Stimulated activated CD8-positive, alpha-beta memory T cell treated with anti-CD3 and anti-CD28 coated beads, Interleukin-15, amount 100 ng/mL, for 48 hours (primary cell): ENCODE results near the gene IMP4.

Experiments
- DNase-seq, 2 donors: peaks; one replicate each; pipeline ENCODE4 v3.0.0-alpha.2; 2020; ENCODE audit warnings: low read depth in 2 of 2

Gene IMP4

DNA sequence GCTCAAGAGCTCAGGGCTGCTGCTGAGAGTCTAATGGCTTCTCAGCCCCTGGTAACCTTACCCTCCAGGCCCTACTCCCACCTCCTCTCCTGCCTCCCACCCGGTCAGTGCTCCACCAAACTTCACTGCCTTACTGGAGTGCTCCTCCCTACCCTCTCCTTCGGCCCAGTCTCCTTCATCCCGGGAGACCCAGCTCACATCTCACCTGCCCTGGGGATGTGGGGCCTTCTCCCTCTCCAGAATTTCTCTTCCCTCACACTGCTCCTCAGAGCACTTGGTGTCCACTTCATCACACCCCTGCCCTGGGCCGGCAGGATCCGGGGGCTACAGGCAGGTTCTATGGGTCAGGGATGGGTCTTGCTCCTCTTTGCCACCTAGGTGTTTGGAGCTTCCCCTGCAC is 34.8 kb downstream of the IMP4 start:
- DNase-seq, result no peak

DNA sequence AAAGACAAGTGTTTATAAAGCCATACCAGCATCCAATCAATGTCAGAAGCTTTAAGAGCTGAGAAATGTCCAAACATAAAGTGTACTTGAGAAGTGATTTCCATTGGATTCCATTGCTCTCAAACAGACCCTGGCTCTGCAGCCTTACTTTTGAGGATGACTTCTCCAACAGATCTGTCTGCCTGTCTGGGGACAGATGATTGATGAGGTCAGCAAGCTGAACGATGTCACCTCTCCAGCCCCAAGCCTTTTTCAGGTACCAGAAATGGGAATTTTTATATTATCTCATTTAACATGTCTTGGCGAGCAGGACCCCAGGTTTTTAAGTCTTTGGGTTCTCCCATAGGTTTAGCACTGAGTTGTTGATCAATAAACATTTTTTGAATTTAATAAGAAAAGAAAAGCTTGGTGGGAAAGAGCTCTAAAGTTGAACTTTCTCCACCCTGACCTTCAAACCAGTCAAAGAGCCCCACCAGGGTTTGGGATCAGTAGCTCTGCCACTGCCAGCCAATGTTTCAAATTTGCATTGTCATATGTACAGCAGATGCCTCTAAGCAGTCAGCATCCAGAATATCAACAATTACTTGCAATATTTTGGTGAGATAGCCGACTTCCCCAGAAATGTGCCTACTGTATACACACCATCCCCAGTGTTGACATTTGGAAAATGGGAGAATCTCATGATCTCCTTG is 35.7 kb downstream of the IMP4 start:
- DNase-seq, result no peak

DNA sequence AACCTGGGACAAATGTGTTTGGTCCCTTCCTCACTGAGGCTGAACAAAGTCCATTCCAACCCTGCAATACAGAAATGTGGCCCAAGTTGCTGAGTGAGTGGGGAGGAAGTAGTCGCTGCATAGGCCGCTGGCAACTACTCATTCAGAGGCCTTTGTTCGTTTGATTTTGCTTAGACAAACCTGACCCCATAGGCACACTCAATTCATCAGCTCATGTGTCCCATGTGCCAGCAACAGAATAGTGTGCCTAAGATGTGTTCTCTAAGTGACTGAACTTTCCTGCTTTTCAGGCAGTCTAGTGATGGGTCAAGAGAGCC is 36.2 kb downstream of the IMP4 start:
- no peak for DNase-seq

DNA sequence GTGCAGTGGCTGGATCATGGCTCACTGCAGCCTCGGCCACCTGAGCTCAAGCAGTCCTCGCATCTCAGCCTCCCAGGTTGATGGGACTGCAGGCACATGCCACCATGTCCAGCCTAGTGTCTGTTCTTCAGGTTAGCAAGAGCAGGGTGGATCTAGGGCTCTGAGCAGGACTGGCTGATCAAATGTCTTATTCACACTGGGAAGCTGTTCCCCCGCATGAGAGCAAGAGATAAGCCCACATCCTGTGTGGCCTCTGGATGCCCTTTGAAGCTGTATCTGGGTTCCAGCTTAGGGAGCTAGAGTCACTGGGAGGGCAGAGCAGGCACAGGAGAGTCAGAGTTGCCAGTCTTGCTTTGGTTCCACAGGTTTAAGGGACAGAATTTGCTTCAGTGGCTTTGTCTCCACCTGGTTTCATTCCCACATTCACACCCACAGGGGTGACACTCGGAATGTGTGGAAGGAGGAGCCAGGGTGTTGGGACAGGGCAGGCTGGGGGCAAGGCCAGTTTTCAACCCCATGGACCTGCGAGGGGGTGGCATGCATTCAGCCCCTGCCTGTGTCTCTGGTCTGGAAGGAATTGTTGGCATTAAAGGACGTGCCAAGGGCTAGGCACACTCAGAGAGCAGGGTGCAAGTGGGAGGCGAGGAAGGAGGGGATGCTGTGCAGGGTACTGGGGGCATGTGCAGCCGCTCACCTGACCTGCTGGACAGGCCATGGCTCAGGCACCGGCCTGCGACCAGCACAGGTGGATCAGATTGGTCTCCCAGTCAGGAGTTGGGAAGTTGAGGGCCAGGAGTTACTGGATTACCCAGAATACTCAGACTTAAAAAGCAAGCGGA is 37.6 kb downstream of the IMP4 start:
- DNase-seq, result no peak

DNA sequence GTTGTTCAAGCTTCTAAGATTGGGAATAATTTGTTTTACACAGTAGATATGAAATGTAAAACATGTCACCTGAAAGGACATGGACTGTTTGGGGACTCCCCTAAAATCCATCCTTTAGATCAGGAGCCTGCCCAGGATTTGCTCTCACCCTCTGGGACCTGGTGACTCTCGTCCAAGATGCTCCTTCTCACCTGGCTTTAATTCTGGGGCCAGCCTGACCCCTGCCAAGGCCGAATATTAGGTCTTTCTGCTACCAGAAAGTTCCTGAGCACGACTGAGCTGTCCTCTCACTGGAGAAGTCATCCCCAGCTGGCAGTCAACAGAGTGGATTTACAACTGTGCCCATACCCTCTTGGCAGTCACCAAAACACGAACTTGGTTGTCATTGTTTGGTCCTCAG is 38.4 kb downstream of the IMP4 start:
- no peak for DNase-seq

DNA sequence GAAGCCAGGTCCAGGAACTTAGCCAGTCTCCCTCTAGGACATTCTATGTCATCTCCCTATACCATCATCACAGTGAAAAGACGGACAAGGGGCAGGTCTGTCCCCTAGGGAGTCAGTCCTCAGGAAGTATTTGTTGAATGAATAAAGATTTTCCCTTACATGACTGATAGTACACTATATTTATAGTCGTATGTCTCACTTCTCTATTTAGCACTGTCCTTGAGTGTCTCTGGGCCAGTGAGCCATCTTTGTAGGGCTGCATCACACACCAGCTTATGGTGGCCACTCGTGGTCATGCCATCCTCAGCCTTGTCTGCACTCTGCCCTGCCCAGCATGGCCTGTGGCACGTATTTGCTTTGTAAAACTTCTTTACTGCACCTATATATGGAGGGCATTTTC is 38.9 kb downstream of the IMP4 start:
- no peak for DNase-seq

DNA sequence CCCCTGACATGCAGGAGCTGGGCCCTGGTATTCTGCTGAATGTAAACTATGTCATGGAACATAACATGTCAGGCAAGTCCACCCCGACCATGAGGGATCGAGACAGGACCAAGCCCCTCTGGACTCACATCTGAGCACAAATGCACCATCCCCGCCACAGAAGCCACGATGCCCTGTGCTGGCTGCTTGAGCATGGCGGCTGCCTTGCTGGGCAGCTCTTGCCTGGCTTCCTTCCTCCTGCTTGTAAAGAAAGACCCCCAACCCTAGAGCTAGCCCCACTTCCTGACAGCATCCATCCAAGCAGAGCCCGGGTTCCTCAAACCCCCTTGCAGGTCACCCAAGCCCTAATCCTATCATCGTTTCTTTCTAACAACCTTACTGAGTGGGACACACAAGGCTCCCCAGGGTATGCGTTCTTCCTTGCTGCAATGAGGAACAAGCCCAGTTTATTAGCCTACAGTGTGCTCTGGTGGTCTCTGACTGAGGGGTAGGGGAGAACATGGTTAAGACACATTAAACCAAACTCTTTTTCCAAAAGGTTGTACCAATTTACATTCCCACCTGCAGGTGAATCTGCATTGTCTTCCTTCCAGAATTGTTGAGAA is 39.7 kb downstream of the IMP4 start:
- no peak for DNase-seq

DNA sequence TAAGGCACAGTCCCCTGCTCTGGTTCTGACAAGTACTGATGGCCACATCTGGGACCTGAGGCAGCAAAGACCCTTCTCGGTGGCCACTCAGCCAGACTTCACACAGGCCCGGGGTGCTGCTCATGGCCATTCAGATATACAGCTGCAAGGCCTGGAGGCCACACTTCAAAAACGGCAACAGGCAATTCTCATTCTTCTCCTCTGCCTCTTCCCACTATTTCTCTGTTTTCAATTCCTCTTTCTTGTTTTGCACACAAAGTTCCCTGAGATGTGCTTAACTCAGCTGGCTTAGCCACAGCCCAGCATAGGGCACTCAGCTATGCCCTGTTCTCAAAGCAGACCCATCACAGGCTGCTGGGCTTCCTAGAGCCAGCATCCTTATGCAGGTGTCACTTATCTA is 43.0 kb downstream of the IMP4 start:
- DNase-seq, result no peak

DNA sequence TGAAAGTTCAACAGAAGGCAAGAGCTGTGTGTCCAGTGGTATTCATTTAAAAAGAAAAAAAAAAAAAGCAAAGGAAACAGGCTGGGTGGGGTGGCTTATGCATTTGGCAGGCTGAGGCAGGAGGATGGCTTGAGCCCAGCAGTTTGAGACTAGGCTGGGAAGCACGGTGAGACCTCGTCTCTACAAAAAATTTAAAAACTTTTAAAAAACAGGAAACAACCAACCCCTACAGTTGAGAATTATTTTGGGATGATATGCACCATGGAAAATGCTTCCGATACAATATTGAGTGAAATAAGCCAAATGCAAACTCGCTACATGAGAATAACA is 44.3 kb downstream of the IMP4 start:
- DNase-seq, result no peak

DNA sequence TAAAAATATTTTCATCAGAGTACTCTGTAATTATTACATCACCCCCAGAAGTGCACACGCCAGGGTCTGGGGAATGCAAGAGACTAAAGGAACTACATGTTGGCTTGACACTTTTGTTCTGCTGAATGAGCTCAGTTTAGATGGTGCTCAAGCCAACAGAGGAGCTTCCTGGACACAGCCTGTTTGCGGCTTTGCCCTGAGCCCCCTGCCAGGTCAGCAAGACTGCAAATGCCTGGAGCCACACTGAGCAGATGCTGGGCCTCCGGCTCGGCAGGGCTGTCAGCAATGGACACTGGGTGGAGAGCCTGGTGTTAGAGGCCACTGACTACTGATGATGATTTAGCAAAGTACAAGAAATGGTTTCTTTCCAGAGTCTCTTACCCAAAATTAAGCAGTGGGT is 45.1 kb downstream of the IMP4 start:
- DNase-seq, result no peak

DNA sequence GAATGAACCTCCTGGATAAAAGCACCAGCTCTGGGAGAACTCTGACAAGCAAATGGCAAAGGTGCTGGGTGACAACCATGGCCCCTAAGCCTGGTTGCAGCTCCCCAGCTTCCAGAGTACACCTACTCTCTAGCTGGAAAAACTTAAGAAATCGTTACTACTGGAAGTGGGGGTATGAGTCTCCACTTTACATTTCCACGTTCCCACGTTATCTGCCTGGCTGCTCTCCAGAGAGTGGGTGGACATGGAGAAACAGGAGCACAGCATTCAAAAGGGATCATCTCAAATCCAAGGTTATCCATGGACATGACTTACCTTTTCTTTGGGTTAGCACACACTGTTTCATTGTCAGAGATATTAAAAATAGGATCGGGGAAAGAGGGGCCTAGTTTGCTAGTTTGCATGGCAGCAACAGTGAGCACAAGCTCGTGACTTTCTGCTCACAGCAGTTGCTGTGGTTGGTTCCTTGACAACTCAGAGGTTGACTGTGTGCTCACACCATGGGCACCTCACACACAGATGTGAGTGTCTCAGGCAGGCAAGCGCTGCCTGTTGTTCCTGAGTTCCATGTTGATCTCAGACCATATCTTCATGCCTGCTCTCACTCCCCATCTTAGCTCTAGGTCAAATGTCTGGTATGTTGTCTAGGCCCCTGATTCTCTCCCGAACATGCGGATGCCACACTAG is 45.7 kb downstream of the IMP4 start:
- DNase-seq, result no peak

DNA sequence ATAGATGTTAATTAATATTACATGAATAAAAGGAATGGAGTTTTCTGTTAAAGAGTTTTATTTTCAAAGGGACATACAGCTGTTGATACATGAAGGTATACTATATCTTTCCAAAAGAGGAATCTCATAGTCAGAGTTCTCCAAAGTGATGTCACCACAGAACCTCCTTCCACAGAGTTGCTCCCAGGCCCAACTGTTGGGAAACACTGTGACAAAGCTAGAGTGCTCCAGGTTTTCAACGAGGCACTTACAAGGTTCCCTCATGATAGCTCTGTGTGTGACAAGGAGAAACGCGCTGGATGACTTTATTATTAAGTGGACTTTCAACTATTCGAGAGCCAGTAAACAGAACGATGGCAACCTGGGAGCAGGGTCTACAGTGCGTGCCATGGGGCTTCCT is 46.7 kb downstream of the IMP4 start:
- DNase-seq, result no peak

DNA sequence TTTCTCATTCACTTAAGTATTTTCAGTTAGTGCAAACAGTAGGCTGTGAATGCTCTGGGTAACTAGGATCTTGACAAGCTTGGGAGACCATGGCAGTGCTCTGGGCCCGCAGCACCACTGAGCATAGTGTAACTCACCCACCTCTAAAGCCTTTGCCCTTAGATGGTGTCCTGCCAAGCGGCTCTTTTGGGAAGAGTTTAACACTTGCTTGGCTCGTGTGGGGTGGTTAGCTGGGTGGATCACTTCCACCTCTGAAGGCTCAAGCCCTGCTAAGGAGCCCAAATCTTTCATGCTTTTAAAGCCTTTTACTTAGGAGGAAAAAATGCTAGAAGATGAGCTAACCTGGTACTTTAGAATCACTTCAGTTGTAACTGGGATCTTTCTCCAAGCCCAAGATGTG is 47.1 kb downstream of the IMP4 start:
- DNase-seq, result no peak

DNA sequence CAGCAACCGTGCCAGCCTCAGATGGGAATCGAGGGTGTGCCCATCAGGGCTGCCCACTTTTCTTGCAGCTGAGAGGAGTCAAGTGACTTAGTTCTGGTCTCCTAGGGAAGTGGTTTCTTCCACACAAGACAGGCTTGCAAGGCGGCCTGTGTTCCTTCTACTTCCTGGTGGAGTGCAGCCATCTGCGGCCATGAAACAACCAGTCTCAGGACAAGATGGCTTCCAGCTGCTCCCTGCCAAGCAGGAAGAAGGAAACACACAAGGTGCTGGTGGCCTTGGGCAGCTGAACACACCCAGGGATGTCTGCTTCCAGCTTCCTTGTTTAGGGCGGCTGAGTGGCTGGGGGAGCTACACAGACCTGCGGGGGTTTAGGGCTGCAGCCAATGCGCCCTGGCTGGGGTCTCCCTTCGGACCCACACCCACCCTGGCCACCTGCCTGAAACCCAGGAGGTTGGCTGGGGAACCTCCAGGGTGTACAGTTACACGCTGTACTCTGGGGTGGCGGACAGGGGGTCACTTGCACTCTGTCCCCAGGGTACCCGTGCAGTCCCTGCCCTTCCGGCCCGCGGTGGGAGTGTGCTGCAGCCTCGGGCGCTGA is 47.9 kb downstream of the IMP4 start:
- no peak for DNase-seq

DNA sequence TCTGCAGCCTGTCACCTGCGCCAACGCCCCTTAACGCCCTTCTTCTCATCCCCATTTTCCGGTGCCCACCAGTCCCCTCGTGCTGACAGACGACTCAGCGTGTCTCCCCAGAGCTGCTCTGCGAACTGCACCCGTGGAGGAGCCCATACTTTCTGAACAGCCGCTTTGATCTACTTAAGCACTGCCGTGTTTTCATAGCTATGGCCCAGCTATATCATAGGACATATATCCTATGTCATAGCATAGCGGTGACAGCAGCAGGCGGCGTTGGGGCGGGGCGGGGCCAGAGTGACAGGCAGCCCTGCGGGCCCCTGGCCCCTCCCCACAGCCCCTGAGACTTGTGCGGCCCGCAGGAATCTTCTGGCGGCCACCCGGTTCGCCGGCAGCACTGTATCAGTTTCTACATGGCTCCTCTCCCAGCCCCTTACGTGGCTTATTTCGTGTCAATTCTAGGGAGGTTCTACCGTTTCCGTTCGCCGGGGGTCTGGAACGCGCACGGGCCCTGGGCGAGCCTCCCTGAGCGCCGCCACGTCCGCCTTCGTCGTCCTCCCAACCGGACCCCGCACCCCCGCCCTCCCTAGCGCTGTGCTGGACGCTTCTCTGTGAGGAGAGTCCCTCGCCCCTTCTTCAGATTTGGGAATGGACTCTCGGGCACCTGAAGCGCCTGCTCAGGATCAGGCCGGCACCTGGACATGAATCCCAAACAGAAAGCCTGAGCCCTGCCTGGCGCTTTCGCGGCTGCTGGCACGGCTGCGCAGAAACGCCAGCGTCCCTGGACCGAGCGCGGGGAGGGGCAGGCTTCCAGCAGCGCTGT is 48.6 kb downstream of the IMP4 start:
- DNase-seq, result peak; percentile 61 to 70

DNA sequence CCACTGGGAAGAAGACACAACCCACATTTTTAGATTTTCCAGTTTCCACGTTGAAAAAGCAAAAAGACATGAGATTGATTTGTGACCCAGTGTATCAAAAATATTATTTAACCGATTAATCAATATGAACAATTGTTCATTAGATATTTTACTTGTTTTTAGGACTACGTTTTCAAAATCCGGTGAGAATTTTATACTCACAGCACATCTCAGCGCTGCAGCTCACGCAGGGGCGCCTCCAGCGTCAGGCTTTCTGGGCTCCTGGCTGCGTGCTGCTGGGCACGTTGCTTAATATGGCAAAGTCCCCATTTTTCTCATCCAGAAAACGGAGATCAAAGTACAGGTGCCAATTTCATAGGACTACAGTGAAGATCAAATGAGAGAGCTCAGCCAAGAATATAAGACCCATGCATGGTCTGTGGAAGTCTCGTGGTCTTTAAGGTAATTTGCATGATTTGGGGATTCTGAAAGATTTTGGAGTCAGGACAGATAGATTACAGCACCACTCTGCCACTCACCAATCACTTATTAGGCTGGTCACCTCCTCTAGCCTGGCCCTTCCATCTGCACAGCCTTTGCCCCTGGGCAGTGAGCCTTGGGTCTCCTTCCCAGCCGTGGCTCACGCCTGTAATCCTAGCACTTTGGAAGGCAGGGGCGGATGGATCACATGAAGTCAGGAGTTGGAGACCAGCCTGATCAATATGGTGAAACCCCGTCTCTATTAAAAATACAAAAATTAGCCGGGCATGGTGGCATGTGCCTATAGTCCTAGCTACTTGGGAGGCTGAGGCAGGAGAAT is 49.4 kb downstream of the IMP4 start:
- no peak for DNase-seq

DNA sequence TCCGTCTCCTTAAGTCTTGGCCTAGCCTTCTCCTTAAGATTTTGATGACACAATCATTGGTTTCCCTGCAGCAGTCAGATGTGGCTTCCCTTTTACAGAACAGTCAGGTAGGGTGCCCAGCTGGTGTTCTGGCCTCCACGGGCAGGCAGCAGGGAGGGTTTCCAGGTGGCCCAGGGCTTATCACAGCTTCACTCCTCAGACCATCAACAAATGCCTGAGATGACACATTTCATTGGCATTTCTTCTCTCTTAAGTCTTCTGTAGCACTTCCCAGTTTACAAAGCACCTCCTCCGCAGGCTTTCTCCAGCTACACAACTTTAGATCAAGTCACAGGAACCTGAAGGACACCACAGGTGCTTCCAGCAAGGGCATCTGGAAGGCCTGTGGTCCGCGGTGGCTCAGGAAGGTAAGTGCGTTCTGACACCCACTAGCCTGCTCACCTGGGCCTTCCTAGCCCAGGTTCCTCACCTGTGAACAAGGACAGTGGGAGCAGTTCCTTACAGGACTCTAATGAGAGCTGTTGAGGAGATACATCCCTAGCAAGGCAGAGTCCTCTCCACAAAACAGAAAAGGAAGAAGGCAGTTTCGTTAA is 50.7 kb downstream of the IMP4 start:
- DNase-seq, result no peak
